NT2/D1 (cell line): ENCODE measurements around the gene CES2.

ENCODE experiments used
- DNase-seq: peaks from one replicate; pipeline ENCODE4 v3.0.0-alpha.2; 2011; ENCODE audit warnings: low read depth, low spot score
- H3K27me3 ChIP-seq: 2 replicates; pipeline ENCODE4 v1.6.0; 2011; ENCODE audit warnings: mild to moderate bottlenecking; ENCODE audit not compliant: insufficient read length, insufficient read depth
- H3K36me3 ChIP-seq: 2 replicates; pipeline ENCODE4 v1.6.1; 2011; ENCODE audit warnings: mild to moderate bottlenecking, low read length, mixed read lengths; ENCODE audit not compliant: insufficient read depth, insufficient read length
- H3K4me1 ChIP-seq: 2 replicates; pipeline ENCODE4 v1.5.1; 2011; ENCODE audit not compliant: insufficient read depth, insufficient read length
- H3K4me3 ChIP-seq: 2 replicates; pipeline ENCODE4 v1.5.1; 2011; ENCODE audit warnings: low read depth; ENCODE audit not compliant: insufficient read length
- H3K9ac ChIP-seq: 2 replicates; pipeline ENCODE4 v1.6.0; 2011; ENCODE audit warnings: low read depth; ENCODE audit not compliant: insufficient read length
- H3K9me3 ChIP-seq: 2 replicates; pipeline ENCODE4 v1.5.1; 2011; ENCODE audit warnings: mild to moderate bottlenecking, low read length; ENCODE audit not compliant: insufficient read depth
- SUZ12 ChIP-seq: IDR thresholded peaks from 2 replicates; pipeline ENCODE4 v1.6.1; 2011; ENCODE audit not compliant: insufficient read length, insufficient read depth; ENCODE audit errors: extremely low read depth
- YY1 ChIP-seq: IDR thresholded peaks from 2 replicates; pipeline ENCODE4 v1.6.1; 2011; ENCODE audit not compliant: insufficient read length, insufficient read depth
- ZNF274 ChIP-seq: IDR thresholded peaks from 2 replicates; pipeline ENCODE4 v1.6.1; 2011; ENCODE audit warnings: mild to moderate bottlenecking, low read depth, low read length

CES2 gene

DNA sequence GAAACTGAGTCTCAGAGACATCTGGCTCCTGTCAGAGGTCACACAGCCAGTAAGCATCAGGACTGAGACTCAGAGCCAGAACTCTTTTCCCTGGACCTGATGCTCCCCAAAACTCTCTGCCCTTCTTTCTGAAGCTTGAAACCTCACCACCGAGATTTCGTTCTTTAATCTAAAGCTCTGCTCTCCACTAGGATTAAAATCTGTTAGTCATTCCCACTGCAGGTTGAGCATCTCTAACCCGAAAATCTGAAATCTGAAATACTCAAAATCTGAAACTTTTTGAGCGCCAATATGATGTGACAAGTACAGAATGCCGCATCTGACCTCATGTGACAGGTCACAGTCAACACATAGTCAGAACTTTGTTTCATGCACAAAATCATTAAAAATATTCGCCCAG is 18.8 kb upstream of the CES2 start:
- TF ChIP-seq YY1 (no peak), ZNF274 (no peak)
- Histone ChIP-seq H3K4me3 (no peak overlapping the region), H3K4me1 (peaks cover 13% of the 10 kb centered on the region), H3K36me3 (no peaks in the 10 kb centered on the region), H3K9me3 (no peaks in the 10 kb centered on the region), H3K9ac (no peak overlapping the region), H3K27me3 (peaks cover 11% of the 10 kb centered on the region)
- no peak for DNase-seq

- no peak for DNase-seq
- no peak for TF ChIP-seq YY1
- no peak for TF ChIP-seq SUZ12
- TF ChIP-seq ZNF274 = no peak
- Histone ChIP-seq H3K9me3 (no peaks in the 10 kb centered on the region), H3K4me1 (peaks cover 18% of the 10 kb centered on the region), H3K36me3 (peaks cover 9% of the 10 kb centered on the region), H3K9ac (no peak overlapping the region), H3K4me3 (no peak overlapping the region), H3K27me3 (peaks cover 11% of the 10 kb centered on the region)
Measured at GRCh38 chr16:66917741-66918140, 17.6 kb upstream of the CES2 start.

- TF ChIP-seq YY1 (no peak), SUZ12 (no peak), ZNF274 (no peak)
- H3K27me3 ChIP-seq = peaks cover 16% of the 10 kb centered on the region
- H3K4me3 ChIP-seq = no peak overlapping the region
Measured at GRCh38 chr16:66918355-66918754, 17.0 kb upstream of the CES2 start.

DNA sequence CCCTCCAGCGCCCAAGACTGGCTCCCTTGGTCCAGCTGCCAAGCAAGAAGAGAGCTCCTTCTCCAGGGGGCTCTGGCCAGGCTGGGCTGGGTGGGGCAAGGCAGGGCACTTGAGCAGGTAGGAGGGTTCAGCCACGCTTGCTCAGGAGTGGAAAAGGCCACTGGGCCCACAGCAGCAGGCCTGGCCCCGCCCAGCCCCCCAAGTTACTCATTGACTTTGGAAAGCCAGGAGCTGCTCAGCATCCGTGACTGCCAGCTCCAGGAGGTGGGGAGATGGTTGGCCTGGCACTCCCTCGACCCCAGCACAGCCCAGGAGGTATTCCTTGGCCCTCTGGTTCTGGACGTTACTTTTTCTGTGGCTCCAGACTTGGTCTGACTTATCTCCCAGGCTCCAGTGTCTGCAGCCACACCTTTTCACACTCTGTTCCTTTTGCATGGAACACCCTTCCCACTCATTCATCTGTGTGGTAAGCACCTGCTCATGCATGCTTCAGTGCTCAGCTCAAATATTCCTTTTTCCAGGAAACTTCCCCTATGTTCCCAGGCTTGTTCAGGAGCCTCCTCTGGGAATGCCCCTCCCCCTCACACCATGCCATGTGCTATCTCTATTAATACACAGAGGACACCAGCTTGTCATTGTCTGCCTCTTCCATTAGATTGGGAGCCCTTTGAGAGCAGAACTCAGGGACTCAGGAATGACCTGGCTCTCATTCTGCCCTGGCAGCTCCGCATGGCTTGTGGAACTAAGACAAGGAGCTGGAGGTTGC is 16.3 kb upstream of the CES2 start, which contains the start of gene CDH16:
Gene CDH16, minus strand, starts transcription at position 83 of the 766 bp plus-strand sequence. CDS start 820 bp downstream, outside the sequence.
- TF ChIP-seq ZNF274 (no peak), YY1 (no peak)
- Histone ChIP-seq H3K9ac (no peak within 1 kb of the TSS), H3K4me3 (no peak within 1 kb of the TSS), H3K27me3 (peaks cover 23% of the 10 kb centered on the region), H3K4me1 (peaks cover 20% of the 10 kb centered on the region), H3K9me3 (no peaks in the 10 kb centered on the region), H3K36me3 (peaks cover 16% of the 10 kb centered on the region)
- no peak for DNase-seq

More at GRCh38 chr16:66918355-66918754, 17.0 kb upstream of the CES2 start:
- Histone ChIP-seq H3K9me3 (no peaks in the 10 kb centered on the region), H3K9ac (no peak overlapping the region), H3K4me1 (peaks cover 18% of the 10 kb centered on the region), H3K36me3 (peaks cover 10% of the 10 kb centered on the region)
- DNase-seq = no peak

GRCh38 chr16:66919569-66920298 is 15.6 kb upstream of the CES2 start:
- Histone ChIP-seq H3K9ac (no peak overlapping the region), H3K36me3 (peaks cover 16% of the 10 kb centered on the region), H3K27me3 (peaks cover 30% of the 10 kb centered on the region), H3K9me3 (no peaks in the 10 kb centered on the region), H3K4me3 (no peak overlapping the region), H3K4me1 (peaks cover 20% of the 10 kb centered on the region)
- DNase-seq = no peak
- no peak for TF ChIP-seq ZNF274
- TF ChIP-seq YY1 = no peak
- TF ChIP-seq SUZ12 = no peak

- H3K9me3 ChIP-seq = no peaks in the 10 kb centered on the region
- H3K4me1 ChIP-seq = peaks cover 20% of the 10 kb centered on the region
- TF ChIP-seq SUZ12 = no peak
- TF ChIP-seq YY1 = no peak
- no peak for TF ChIP-seq ZNF274
- H3K4me3 ChIP-seq = no peak overlapping the region
- H3K9ac ChIP-seq = no peak overlapping the region
- DNase-seq = no peak
- H3K36me3 ChIP-seq = peaks cover 16% of the 10 kb centered on the region
- peaks cover 34% of the 10 kb centered on the region for H3K27me3 ChIP-seq
Measured at GRCh38 chr16:66920299-66920590, 15.1 kb upstream of the CES2 start.

- H3K27me3 ChIP-seq = peaks cover 38% of the 10 kb centered on the region
- H3K4me3 ChIP-seq = no peak overlapping the region
- H3K4me1 ChIP-seq = peaks cover 20% of the 10 kb centered on the region
- H3K36me3 ChIP-seq = peaks cover 16% of the 10 kb centered on the region
- H3K9ac ChIP-seq = no peak overlapping the region
- DNase-seq = no peak
- no peaks in the 10 kb centered on the region for H3K9me3 ChIP-seq
- TF ChIP-seq YY1 (no peak), ZNF274 (no peak), SUZ12 (no peak)
Measured at GRCh38 chr16:66920924-66921680, 14.2 kb upstream of the CES2 start.
